Measurements from ENCODE around the gene BCORL1.

The BCORL1 gene

GRCh38 chrX:130098210-130098552 lies 115.7 kb downstream of the BCORL1 start:
- no peak for DNase-seq

- no peak for DNase-seq
These were observed 117.7 kb downstream of the BCORL1 start for GRCh38 chrX:130100180-130100579.

GRCh38 chrX:130103605-130104004 lies 121.2 kb downstream of the BCORL1 start:
- no peak for DNase-seq

DNA sequence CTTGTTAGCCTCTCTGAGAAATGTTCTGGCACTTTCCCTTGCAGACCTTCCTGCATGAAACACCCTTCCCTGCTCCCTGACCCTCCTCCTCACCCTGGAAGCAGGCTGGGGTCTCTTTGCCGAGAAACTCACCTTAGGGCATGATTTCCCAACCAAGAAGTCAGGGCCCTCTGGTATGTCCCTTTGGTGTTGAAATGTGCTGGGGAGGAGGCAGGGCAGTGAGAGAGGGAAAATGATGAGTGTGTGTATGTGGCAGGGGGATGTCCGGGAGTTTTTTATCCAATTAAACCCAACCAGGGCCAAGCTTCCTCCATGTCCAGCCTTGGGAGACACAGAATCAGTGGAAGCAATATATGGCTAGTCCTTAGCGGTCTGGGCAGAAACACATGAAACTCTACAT lies 122.8 kb downstream of the BCORL1 start:
- no peak for DNase-seq

DNA sequence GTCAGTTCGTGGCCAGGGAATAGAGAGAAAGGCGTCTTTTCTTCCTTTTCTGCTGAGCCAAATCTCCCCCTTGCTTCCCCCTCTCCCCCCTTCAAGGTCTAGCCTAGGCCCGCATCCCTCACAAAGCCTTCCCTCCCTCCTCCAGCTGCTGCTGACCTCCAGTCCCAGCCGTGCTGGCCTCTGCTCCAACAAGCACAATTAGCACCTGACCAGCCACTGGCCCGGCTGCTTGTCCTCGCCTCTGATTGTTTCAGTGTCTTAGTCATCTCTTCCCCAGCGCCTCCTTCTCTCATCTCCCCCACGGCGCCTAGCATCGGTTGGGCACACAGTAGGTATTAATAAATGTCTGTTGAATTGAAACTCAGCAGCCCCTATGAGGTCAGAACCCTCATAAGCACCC lies 123.6 kb downstream of the BCORL1 start:
- no peak for DNase-seq

Measured in CD4-positive, alpha-beta T cell treated with Interferon alpha-2 for 1 hour (primary cell).